Stimulated activated CD8-positive, alpha-beta memory T cell treated with anti-CD3 and anti-CD28 coated beads, Interleukin-15, amount 100 ng/mL, for 24 hours (primary cell): ENCODE measurements around the gene SHANK2.
"Not testable (repeated sequence)": the region's sequence is repeated elsewhere in the genome, so short reads cannot be mapped to it uniquely, and the experiment has no call there.

Experiments used
- DNase-seq: peaks from one replicate; pipeline ENCODE4 v3.0.0-alpha.2; 2020; ENCODE audit warnings: low read depth

The SHANK2 gene

GRCh38 chr11:71245601-71246391, 6.6 kb downstream of the SHANK2 start:
- no peak for DNase-seq

- DNase-seq = no peak
Measured at GRCh38 chr11:71244116-71244810, 8.1 kb downstream of the SHANK2 start.

GRCh38 chr11:71242391-71242790, 10.0 kb downstream of the SHANK2 start:
- no peak for DNase-seq

GRCh38 chr11:71241721-71242259, 10.6 kb downstream of the SHANK2 start:
- DNase-seq = no peak

GRCh38 chr11:71240865-71241691, 11.3 kb downstream of the SHANK2 start:
- no peak for DNase-seq

- no peak for DNase-seq
Measured at GRCh38 chr11:71240061-71240690, 12.2 kb downstream of the SHANK2 start.

- no peak for DNase-seq
Measured at GRCh38 chr11:71239581-71239980, 12.8 kb downstream of the SHANK2 start.

GRCh38 chr11:71238941-71239340, 13.4 kb downstream of the SHANK2 start:
- DNase-seq = no peak

GRCh38 chr11:71238285-71238875, 14.0 kb downstream of the SHANK2 start:
- DNase-seq = no peak

GRCh38 chr11:71237853-71238252, 14.5 kb downstream of the SHANK2 start:
- no peak for DNase-seq

- no peak for DNase-seq
Measured at GRCh38 chr11:71236836-71237475, 15.4 kb downstream of the SHANK2 start.

GRCh38 chr11:71235719-71236118, 16.7 kb downstream of the SHANK2 start:
- DNase-seq = no peak

- not testable (repeated sequence) for DNase-seq
Measured at GRCh38 chr11:71233896-71234852, 18.2 kb downstream of the SHANK2 start.

- DNase-seq = no peak
Measured at GRCh38 chr11:71232364-71232763, 20.0 kb downstream of the SHANK2 start.

GRCh38 chr11:71228961-71229360, 23.4 kb downstream of the SHANK2 start:
- no peak for DNase-seq

- DNase-seq = no peak
Measured at GRCh38 chr11:71227058-71227659, 25.2 kb downstream of the SHANK2 start.

GRCh38 chr11:71223671-71224660, 28.4 kb downstream of the SHANK2 start:
- no peak for DNase-seq

GRCh38 chr11:71223081-71223405, 29.3 kb downstream of the SHANK2 start:
- no peak for DNase-seq
